GM10248 (cell line): ENCODE data around the gene GRAP2.

ENCODE experiments used
- CTCF ChIA-PET: fragments of 300-600 bp; sonication (Branson Sonifier 250); formaldehyde crosslinking; extraction: SDS; loops from one replicate; lab custom pipeline; 2021; ENCODE audit warnings: antibody characterized with exemption; lab: Yijun Ruan, JAX
- POLR2A ChIA-PET: fragments of 350-650 bp; sonication (Branson Sonifier 250); formaldehyde crosslinking; extraction: SDS; loops from one replicate; lab custom pipeline; 2020; ENCODE audit warnings: antibody characterized with exemption; lab: Yijun Ruan, JAX
- DNase-seq: peaks from one replicate; pipeline ENCODE4 v3.0.0; 2012; ENCODE audit errors: extremely low spot score
- TF ChIP-seq, protein P1 (sequence below): IDR thresholded peaks from 2 replicates; pipeline ENCODE4 v1.5.1; 2012; ENCODE audit warnings: mild to moderate bottlenecking, low read depth; ENCODE audit errors: extremely low read depth, missing control alignments, control extremely low read depth

The GRAP2 gene

DNA sequence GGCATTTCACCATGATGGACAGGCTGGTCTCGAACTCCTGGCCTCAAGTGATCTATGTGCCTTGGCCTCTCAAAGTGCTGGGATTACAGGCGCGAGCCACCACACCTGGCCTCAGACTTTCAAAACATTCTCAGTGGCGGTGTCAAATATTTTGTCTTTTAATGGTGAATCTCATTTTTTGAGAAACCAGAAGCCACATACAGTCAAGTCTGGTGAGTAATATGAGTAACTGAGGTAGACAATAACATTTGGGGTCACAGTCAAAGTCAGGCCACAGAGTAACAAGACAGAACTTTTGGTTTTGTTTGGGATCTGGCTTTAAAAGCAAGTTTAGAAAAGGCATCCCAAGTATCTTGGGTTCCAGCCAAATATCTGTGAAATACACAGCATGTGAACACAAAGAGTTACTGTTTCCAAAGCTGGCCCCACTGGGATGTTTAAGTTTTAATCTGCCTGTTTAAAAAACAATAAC, 53.7 kb downstream of the GRAP2 start:
- CTCF ChIA-PET = interaction anchor here (1.2 kb wide), 1 partner anchor 31 kb away, joined by 4 read pairs; no protein-coding TSS in a partner anchor
- POLR2A ChIA-PET = no interaction called here
- DNase-seq = no peak
- TF ChIP-seq, protein P1, sequence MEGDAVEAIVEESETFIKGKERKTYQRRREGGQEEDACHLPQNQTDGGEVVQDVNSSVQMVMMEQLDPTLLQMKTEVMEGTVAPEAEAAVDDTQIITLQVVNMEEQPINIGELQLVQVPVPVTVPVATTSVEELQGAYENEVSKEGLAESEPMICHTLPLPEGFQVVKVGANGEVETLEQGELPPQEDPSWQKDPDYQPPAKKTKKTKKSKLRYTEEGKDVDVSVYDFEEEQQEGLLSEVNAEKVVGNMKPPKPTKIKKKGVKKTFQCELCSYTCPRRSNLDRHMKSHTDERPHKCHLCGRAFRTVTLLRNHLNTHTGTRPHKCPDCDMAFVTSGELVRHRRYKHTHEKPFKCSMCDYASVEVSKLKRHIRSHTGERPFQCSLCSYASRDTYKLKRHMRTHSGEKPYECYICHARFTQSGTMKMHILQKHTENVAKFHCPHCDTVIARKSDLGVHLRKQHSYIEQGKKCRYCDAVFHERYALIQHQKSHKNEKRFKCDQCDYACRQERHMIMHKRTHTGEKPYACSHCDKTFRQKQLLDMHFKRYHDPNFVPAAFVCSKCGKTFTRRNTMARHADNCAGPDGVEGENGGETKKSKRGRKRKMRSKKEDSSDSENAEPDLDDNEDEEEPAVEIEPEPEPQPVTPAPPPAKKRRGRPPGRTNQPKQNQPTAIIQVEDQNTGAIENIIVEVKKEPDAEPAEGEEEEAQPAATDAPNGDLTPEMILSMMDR = no peak

DNA sequence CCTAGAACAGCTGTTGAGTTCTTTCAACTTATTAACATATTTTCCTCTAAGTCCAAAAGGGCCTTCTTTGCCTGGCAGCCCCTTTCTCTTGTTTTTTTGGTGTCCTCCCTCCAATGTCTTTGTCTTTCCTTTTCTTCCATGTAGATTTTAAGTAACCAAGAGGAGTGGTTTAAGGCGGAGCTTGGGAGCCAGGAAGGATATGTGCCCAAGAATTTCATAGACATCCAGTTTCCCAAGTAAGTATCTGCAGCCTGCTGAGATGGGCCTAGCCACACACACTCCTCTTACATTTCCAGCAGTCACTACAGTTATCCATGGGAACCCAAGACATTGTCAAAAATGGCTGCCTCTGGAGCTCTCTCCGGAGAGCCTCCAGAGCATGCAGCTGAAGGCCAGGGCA, 54.8 kb downstream of the GRAP2 start:
- CTCF ChIA-PET = interaction anchor here (1.1 to 1.7 kb wide), 3 partner anchors 11 to 69 kb away, joined by 3 to 10 read pairs (median 3); no protein-coding TSS in a partner anchor
- DNase-seq = no peak
- POLR2A ChIA-PET = no interaction called here
- TF ChIP-seq, protein P1 = no peak

DNA sequence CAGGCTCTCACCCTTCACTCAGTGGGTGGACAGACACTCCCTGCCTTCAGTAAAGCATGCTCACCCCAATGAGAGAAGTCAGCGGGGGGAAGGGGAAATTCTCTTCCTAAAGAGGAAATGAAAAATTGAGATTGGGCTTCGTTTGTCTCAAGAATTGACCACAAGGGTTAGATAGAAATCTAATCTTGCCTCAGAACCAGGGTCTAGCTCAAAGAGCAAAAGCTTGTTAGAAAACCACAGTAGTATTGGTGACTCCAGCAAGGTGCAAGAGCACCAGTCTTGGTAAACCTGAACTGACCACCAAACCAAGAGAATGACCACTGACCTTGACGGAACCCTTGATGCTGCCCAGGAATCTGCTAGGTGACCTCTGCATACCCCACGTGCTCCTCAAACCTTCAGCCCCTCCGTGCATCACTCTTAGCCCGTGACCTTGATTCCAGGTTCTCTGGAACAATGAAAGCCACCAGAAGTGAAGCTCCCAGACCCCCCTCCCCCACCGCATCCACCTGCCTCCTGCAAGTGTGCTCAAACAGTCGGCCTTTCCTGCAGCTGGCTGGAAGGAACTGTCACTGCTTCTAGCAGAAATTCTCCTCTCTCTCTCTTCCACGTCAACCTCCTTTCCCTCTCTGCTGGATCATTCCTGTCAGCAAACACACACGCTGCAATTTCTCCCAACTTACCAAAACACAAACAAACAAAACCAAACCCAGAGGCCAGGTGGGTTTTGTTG, 56.2 kb downstream of the GRAP2 start:
- POLR2A ChIA-PET = no interaction called here
- TF ChIP-seq, protein P1 = no peak
- peak; percentile 40 for DNase-seq
- CTCF ChIA-PET = interaction anchor here (0.9 to 1.7 kb wide), 3 partner anchors 9 to 422 kb away, joined by 3 to 10 read pairs (median 3); no protein-coding TSS in a partner anchor

DNA sequence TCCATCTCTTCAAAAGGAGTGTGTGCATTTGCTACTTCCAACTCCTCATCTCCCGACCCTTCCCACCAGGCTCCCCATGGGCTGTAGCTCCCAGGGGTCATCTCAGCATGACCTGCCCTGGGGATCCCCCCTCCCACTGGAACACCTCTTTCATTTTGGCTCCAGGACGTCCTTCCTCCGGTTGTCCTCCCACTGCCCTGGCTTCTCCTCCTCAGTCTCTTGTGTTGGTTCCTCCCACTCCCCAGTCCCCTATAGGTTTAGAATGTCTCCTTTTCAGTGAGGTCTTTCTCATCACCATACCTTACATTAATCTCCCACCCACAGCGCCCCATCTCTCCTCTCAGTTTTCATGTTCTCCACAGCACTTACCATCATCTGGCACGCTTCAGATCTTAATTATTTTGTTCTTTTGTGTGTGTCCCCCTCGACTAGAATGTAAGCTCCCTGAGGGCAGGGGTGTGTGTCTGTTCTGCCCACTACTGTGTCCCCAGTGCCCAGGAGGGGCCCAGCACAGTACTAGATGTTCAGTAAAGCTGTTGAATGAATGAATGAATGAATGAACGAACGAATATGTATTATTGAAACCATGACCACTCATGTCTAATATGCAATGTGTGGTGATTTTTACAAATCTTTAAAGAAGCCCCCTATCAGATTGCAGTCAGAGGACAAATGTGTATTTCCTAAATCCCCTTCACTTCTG, 57.3 kb downstream of the GRAP2 start:
- CTCF ChIA-PET = no interaction called here
- no peak for DNase-seq
- TF ChIP-seq, protein P1 = no peak
- POLR2A ChIA-PET = no interaction called here

DNA sequence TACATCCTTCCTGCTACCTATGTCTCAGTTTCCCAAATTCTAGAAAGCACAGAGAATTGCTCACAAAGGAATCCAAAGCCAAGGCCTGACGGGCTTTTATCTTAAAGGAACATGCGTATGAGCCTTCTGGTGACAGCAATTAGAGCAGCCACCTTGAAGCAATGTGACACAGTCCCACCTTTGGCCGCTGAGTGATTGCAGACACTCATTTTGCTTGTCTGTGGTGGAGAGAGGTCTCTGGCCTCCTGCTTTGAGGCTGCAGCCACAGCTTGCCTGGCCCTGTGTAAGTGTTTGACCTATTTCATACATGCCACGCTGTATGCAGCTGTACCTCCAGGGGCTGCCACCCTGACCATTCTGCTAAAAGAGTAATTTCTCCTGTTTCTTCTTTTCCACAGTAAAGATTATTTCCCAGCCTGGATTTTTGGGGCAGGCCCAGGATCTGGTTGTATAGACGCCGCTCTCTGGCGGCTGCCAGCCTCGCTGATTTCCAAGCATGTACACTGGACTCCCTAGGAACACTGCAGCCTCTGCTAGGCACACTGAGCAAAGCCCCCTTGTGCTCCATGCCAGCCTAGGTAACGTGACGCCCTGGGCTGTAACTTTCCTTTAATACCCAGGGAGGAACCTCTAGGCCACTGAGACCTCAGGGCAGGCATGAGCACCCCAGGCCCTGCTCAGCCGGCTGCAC, 58.2 kb downstream of the GRAP2 start:
- POLR2A ChIA-PET = no interaction called here

More for the DNA sequence above, 58.2 kb downstream of the GRAP2 start:
- TF ChIP-seq, protein P1 = no peak
- CTCF ChIA-PET = no interaction called here
- DNase-seq = no peak
